Neural cell (in vitro differentiated cells): ENCODE measurements around the gene MYCBP2.

Source experiments
- EZH2 ChIP-seq: fragments of 200-600, 300-800 bp; shearing (Covaris generic), sonication (generic); IDR thresholded peaks from 2 replicates; pipeline ENCODE4 v1.6.1; 2014; ENCODE audit warnings: antibody characterized with exemption, low read length, borderline replicate concordance, mild to moderate bottlenecking; ENCODE audit not compliant: insufficient read depth, poor library complexity, severe bottlenecking
- RAD21 ChIP-seq: fragments of 450-650 bp; conservative IDR thresholded peaks from 2 replicates; pipeline ENCODE4 v1.6.1; 2014; ENCODE audit warnings: antibody characterized with exemption, mild to moderate bottlenecking, moderate library complexity
- TF ChIP-seq, protein P1 (sequence below): fragments of 450-650 bp; IDR thresholded peaks from 2 replicates; pipeline ENCODE4 v1.5.1; 2014; ENCODE audit warnings: antibody characterized with exemption, mild to moderate bottlenecking, moderate library complexity; ENCODE audit not compliant: poor library complexity, severe bottlenecking

DNA sequence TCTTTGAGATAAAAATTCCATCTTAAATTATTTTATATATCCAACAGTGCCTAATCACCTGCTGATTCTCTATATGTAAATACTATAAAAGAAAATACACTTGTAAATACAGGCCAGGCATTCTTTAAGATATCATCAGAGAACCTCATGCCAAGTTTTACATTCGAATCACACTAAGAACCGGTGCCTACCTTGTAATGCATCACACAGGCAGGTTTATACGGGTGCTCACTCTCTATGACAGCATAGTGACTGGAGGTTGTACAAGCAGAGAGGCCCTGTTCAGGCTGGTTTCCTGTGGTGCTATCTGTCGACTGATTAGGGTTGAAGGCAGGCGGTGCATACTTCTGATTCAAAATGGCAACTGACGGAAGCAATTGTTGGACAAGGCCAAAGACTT, 158.7 kb downstream of the MYCBP2 start:
- TF ChIP-seq, protein P1, sequence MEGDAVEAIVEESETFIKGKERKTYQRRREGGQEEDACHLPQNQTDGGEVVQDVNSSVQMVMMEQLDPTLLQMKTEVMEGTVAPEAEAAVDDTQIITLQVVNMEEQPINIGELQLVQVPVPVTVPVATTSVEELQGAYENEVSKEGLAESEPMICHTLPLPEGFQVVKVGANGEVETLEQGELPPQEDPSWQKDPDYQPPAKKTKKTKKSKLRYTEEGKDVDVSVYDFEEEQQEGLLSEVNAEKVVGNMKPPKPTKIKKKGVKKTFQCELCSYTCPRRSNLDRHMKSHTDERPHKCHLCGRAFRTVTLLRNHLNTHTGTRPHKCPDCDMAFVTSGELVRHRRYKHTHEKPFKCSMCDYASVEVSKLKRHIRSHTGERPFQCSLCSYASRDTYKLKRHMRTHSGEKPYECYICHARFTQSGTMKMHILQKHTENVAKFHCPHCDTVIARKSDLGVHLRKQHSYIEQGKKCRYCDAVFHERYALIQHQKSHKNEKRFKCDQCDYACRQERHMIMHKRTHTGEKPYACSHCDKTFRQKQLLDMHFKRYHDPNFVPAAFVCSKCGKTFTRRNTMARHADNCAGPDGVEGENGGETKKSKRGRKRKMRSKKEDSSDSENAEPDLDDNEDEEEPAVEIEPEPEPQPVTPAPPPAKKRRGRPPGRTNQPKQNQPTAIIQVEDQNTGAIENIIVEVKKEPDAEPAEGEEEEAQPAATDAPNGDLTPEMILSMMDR: no peak
- no peak for TF ChIP-seq RAD21
- TF ChIP-seq EZH2: no peak
